Endothelial cell of umbilical vein (primary cell): ENCODE measurements around the gene MGAT1.

Source experiments
- EZH2 ChIP-seq: IDR thresholded peaks from 2 replicates; pipeline ENCODE4 v1.6.1; 2012; ENCODE audit warnings: borderline replicate concordance, low read depth, mild to moderate bottlenecking, moderate library complexity, low read length, inconsistent platforms; ENCODE audit not compliant: severe bottlenecking
- FOS ChIP-seq: IDR thresholded peaks from 2 replicates; pipeline ENCODE4 v1.6.1; 2011; ENCODE audit warnings: mild to moderate bottlenecking, low read length, moderate library complexity, borderline replicate concordance; ENCODE audit not compliant: insufficient read depth
- GATA2 ChIP-seq: IDR thresholded peaks from 2 replicates; pipeline ENCODE4 v1.7.0; 2011; ENCODE audit warnings: low read depth, mild to moderate bottlenecking, moderate library complexity, mixed read lengths, low read length; ENCODE audit not compliant: insufficient read length, insufficient read depth
- JUN ChIP-seq: IDR thresholded peaks from 2 replicates; pipeline ENCODE4 v1.6.1; 2011; ENCODE audit warnings: borderline replicate concordance, low read depth; ENCODE audit not compliant: insufficient read length, insufficient read depth
- MYC ChIP-seq: IDR thresholded peaks from one replicate; pipeline ENCODE4 v1.6.1; 2011; ENCODE audit warnings: mild to moderate bottlenecking, low read depth, low read length
- POLR2A ChIP-seq: IDR thresholded peaks from 2 replicates; pipeline ENCODE4 v1.6.1; 2012; ENCODE audit warnings: low read depth, mild to moderate bottlenecking, control low read depth, low read length
- POLR2AphosphoS5 ChIP-seq: IDR thresholded peaks from 2 replicates; pipeline ENCODE4 v1.6.1; 2012; ENCODE audit warnings: low read depth, mild to moderate bottlenecking, control low read depth, low read length, moderate library complexity; ENCODE audit not compliant: insufficient read depth
- TF ChIP-seq, protein P1 (sequence below), 2 donors: IDR thresholded peaks; 1 replicate in 1 of 2; 2 replicates in 1 of 2; pipeline ENCODE4 v1.5.1; 2011; ENCODE audit warnings: low read length in 2 of 2, mild to moderate bottlenecking in 2 of 2, moderate library complexity in 2 of 2, control low read depth in 1 of 2, inconsistent platforms in 1 of 2, low read depth in 1 of 2; ENCODE audit not compliant: insufficient read depth in 1 of 2; ENCODE audit errors: extremely low read depth in 1 of 2
- TF ChIP-seq, protein P2 (sequence below): IDR thresholded peaks from 2 replicates; pipeline ENCODE4 v1.6.1; 2011; ENCODE audit not compliant: insufficient read depth, insufficient read length

DNA sequence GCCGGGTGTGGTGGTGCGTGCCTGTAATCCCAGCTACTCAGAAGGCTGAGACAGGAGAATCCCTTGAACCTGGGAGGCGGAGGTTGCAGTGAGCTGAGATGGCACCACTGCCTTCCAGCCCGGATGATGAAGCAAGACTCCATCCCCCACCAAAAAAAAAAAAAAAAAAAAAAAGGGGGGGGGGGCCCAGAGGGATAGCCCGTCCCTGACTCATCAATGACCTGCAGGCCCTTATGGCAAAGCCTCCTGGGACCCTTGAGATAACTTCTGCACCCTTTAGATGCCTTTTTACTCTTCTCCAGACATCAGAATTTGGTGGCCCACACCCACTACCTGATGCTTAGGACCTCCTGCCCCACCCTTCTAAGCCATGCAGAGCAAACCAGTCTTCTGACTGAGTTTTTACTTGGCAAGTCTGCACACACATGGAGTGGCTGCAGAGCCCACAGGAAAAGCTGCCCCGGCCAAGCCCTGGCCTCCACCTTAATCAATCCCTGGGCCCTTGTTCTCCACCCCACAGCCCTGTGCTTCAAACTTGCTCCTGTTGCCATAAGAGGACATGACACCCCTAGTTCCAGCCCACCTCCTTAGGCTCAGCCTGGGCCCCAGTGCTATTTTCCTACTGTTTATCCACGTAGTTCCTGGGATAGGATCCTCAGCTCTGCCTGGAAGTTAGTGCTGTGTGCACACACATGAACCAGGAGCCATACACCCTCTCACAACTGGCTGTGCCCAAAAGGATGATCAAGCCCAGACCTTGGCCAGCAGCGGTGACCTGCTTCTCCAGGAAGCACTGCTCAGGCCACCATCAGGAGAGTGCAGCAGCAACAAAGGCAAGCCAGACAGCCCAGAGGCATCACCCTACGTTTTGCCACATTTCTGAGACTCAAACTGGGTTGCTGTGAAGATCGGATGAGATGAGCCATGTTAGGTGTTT lies 5.1 kb downstream of the MGAT1 start:
- TF ChIP-seq, protein P1, sequence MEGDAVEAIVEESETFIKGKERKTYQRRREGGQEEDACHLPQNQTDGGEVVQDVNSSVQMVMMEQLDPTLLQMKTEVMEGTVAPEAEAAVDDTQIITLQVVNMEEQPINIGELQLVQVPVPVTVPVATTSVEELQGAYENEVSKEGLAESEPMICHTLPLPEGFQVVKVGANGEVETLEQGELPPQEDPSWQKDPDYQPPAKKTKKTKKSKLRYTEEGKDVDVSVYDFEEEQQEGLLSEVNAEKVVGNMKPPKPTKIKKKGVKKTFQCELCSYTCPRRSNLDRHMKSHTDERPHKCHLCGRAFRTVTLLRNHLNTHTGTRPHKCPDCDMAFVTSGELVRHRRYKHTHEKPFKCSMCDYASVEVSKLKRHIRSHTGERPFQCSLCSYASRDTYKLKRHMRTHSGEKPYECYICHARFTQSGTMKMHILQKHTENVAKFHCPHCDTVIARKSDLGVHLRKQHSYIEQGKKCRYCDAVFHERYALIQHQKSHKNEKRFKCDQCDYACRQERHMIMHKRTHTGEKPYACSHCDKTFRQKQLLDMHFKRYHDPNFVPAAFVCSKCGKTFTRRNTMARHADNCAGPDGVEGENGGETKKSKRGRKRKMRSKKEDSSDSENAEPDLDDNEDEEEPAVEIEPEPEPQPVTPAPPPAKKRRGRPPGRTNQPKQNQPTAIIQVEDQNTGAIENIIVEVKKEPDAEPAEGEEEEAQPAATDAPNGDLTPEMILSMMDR (IDR thresholded peaks at IDR 0.05; ENCODE audit: extremely low read depth in 1 of 2, insufficient read depth in 1 of 2, low read depth in 1 of 2, low read length in 2 of 2) = no peak
- TF ChIP-seq POLR2AphosphoS5 (no peak), POLR2A (no peak), GATA2 (no peak), FOS (no peak), EZH2 (no peak), MYC (no peak), JUN (no peak)
- TF ChIP-seq, protein P2, sequence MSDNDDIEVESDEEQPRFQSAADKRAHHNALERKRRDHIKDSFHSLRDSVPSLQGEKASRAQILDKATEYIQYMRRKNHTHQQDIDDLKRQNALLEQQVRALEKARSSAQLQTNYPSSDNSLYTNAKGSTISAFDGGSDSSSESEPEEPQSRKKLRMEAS = no peak
